Smooth muscle cell (in vitro differentiated cells): ENCODE data around the gene ABCB4. TPM values are rescaled to one million over a fixed set of nuclear protein-coding genes. Genes with fewer than 3 reads are reported as not detected.

Experiments used
- DNase-seq: peaks from one replicate; lab custom pipeline; 2025; ENCODE audit not compliant: unreplicated experiment; lab: John Stamatoyannopoulos, UW
- H2AFZ ChIP-seq: fragments of 200-600 bp; sonication (generic); 2 replicates; pipeline ENCODE4 v1.6.0; 2016; ENCODE audit warnings: antibody characterized with exemption, low read depth, mild to moderate bottlenecking
- H3F3A ChIP-seq: fragments of 200-600 bp; sonication (generic); 2 replicates; pipeline ENCODE4 v1.6.0; 2017; ENCODE audit warnings: antibody characterized with exemption, low read depth
- H3K27ac ChIP-seq: fragments of 200-600 bp; sonication (generic); 2 replicates; pipeline ENCODE4 v1.5.1; 2016; ENCODE audit warnings: low read depth, mild to moderate bottlenecking
- H3K27me3 ChIP-seq: fragments of 200-600 bp; sonication (generic); 2 replicates; pipeline ENCODE4 v1.6.1; 2016; ENCODE audit warnings: low read depth, mild to moderate bottlenecking
- H3K36me3 ChIP-seq: fragments of 200-600 bp; sonication (generic); 2 replicates; pipeline ENCODE4 v1.5.1; 2016; ENCODE audit warnings: low read depth
- H3K4me1 ChIP-seq: fragments of 200-600 bp; sonication (generic); 2 replicates; pipeline ENCODE4 v1.5.1; 2016; ENCODE audit warnings: low read depth
- H3K4me2 ChIP-seq: fragments of 200-600 bp; sonication (generic); 2 replicates; pipeline ENCODE4 v1.6.0; 2016; ENCODE audit warnings: mild to moderate bottlenecking
- H3K4me3 ChIP-seq: fragments of 200-600 bp; sonication (generic); 2 replicates; pipeline ENCODE4 v1.5.1; 2016; ENCODE audit warnings: mild to moderate bottlenecking
- H3K79me2 ChIP-seq: fragments of 200-600 bp; sonication (generic); 2 replicates; pipeline ENCODE4 v1.6.0; 2016; ENCODE audit warnings: low read depth, mild to moderate bottlenecking
- H3K9ac ChIP-seq: fragments of 200-600 bp; sonication (generic); 2 replicates; pipeline ENCODE4 v1.6.0; 2016; ENCODE audit warnings: low read depth
- H3K9me3 ChIP-seq: fragments of 200-600 bp; sonication (generic); replicated peaks from 2 replicates; pipeline ENCODE4 v1.5.1; 2016; ENCODE audit warnings: low read depth
- H4K20me1 ChIP-seq: fragments of 200-600 bp; sonication (generic); 2 replicates; pipeline ENCODE4 v1.6.0; 2016; ENCODE audit warnings: low read depth
- WGBS: methylation state at CpG from one replicate; pipeline ENCODE4 v1.1.7; 2016; ENCODE audit warnings: low lambda C conversion rate; 5-methylcytosine and 5-hydroxymethylcytosine counted together
- polyA plus RNA-seq: library from polyadenylated mRNA; unstranded; fragments of >200 nt; fragmentation: Nextera tagmentation; extraction: Ambion mirVana; gene quantifications from 2 replicates; pipeline ENCODE4 v1.2.1, GENCODE V29; 2016
- total RNA-seq: library from RNA; depleted of rRNA; stranded (reverse); fragments of >200 nt; gene quantifications from 2 replicates; pipeline ENCODE4 v1.2.3, GENCODE V29; 2014
- TF ChIP-seq, protein P1 (sequence below): fragments of 200-600 bp; sonication (generic); IDR thresholded peaks from 2 replicates; pipeline ENCODE4 v1.5.1; 2017; ENCODE audit warnings: borderline replicate concordance, mild to moderate bottlenecking, antibody characterized with exemption; ENCODE audit not compliant: insufficient read depth, poor library complexity, severe bottlenecking

Gene ABCB4
- total and polyA plus RNA-seq, 2 experiments from 2014 or later = 0.40 to 1.1 TPM

DNA sequence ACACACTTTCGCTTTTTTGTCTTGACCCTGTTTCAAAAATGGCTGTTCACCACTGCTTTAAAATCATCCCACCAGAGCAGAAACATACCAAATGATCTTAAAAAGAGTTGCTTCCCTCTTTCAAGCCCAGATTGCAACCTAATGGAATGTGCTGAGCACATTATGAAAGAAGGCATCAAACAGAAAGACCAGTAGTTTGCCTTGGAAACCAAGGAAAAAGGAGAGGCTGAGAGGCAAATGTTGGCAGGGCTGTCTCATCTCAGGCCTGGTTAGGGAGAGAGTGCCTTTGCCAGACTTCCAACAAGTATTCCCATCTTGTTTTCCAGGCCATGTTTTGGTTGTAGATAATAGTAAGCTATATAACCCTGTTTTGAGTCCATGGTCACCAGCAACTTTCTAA is 64.3 kb downstream of the ABCB4 start:
- H3K27ac ChIP-seq = peak overlapping the region; percentile 90
- peak overlapping the region; percentile 15 for H2AFZ ChIP-seq
- DNase-seq = no peak
- H3K4me2 ChIP-seq = peak overlapping the region; percentile 30
- TF ChIP-seq, protein P1, sequence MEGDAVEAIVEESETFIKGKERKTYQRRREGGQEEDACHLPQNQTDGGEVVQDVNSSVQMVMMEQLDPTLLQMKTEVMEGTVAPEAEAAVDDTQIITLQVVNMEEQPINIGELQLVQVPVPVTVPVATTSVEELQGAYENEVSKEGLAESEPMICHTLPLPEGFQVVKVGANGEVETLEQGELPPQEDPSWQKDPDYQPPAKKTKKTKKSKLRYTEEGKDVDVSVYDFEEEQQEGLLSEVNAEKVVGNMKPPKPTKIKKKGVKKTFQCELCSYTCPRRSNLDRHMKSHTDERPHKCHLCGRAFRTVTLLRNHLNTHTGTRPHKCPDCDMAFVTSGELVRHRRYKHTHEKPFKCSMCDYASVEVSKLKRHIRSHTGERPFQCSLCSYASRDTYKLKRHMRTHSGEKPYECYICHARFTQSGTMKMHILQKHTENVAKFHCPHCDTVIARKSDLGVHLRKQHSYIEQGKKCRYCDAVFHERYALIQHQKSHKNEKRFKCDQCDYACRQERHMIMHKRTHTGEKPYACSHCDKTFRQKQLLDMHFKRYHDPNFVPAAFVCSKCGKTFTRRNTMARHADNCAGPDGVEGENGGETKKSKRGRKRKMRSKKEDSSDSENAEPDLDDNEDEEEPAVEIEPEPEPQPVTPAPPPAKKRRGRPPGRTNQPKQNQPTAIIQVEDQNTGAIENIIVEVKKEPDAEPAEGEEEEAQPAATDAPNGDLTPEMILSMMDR = no peak
- WGBS = 93% methylated on average over 1 of the region's 1 CpG
- H3K4me1 ChIP-seq = peaks cover 37% of the 10 kb centered on the region
- H3K36me3 ChIP-seq = no peaks in the 10 kb centered on the region
- no peaks in the 10 kb centered on the region for H3K79me2 ChIP-seq
- H3K9ac ChIP-seq = no peak overlapping the region
- H3K27me3 ChIP-seq = no peaks in the 10 kb centered on the region
- no peaks in the 10 kb centered on the region for H3K9me3 ChIP-seq
- peaks cover 17% of the 10 kb centered on the region for H3F3A ChIP-seq
- no peaks in the 10 kb centered on the region for H4K20me1 ChIP-seq
- H3K4me3 ChIP-seq = no peak overlapping the region

DNA sequence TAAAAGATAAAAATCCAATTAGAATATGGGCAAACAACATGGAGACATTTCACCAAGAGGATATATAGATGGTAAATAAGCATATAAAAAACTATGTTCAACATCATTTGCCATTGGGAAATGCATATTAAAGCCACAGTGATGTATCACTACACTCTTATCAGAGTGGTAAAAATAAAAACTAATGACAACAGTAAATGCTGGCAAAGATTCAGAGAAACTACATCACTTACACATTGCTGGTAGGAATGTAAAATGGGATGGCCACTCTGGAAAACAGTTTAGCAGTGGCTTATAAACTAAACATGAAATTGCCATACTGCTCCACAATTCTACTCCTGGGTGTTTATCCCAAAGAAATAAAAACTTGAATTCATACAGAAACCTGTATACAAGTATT is 70.8 kb downstream of the ABCB4 start:
- no peak overlapping the region for H3K9ac ChIP-seq
- H4K20me1 ChIP-seq = no peaks in the 10 kb centered on the region
- TF ChIP-seq, protein P1 = no peak
- no peaks in the 10 kb centered on the region for H3K9me3 ChIP-seq
- no peak overlapping the region for H2AFZ ChIP-seq
- no peak for DNase-seq
- no peak overlapping the region for H3K27ac ChIP-seq
- H3K4me2 ChIP-seq = no peak overlapping the region
- H3K79me2 ChIP-seq = no peaks in the 10 kb centered on the region
- H3K36me3 ChIP-seq = no peaks in the 10 kb centered on the region
- no peaks in the 10 kb centered on the region for H3F3A ChIP-seq
- H3K4me3 ChIP-seq = no peak overlapping the region
- H3K27me3 ChIP-seq = no peaks in the 10 kb centered on the region
- H3K4me1 ChIP-seq = peaks cover 5% of the 10 kb centered on the region

DNA sequence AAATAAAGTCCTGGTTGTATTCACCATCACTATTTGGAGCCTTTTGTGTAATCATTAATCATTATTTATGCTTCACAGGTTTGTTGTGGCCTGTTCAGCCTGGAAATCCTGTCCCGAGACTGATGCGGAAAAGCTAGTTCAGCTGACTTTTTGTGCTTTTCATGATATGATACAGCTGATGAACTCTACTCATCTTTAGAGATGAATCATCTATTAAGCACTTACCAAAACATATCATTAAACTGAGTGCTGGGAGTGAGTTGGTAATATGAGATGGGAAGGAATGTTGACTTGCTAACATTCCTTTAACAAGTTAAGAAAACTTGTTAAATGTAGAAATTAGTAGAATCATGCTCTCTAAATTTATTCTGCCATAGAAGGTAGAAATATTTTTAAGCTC is 77.0 kb downstream of the ABCB4 start:
- no peak for DNase-seq
- no peak overlapping the region for H3K4me3 ChIP-seq
- no peaks in the 10 kb centered on the region for H3F3A ChIP-seq
- H3K4me2 ChIP-seq = peak overlapping the region; percentile 23
- H3K9me3 ChIP-seq = no peaks in the 10 kb centered on the region
- no peak overlapping the region for H3K9ac ChIP-seq
- no peaks in the 10 kb centered on the region for H4K20me1 ChIP-seq
- no peaks in the 10 kb centered on the region for H3K79me2 ChIP-seq
- TF ChIP-seq, protein P1 = no peak
- H3K27me3 ChIP-seq = no peaks in the 10 kb centered on the region
- no peak overlapping the region for H2AFZ ChIP-seq
- peaks cover 6% of the 10 kb centered on the region for H3K36me3 ChIP-seq
- peaks cover 8% of the 10 kb centered on the region for H3K4me1 ChIP-seq
- peak overlapping the region; percentile 38 for H3K27ac ChIP-seq
- WGBS = 43% methylated on average over 2 of the region's 2 CpGs

DNA sequence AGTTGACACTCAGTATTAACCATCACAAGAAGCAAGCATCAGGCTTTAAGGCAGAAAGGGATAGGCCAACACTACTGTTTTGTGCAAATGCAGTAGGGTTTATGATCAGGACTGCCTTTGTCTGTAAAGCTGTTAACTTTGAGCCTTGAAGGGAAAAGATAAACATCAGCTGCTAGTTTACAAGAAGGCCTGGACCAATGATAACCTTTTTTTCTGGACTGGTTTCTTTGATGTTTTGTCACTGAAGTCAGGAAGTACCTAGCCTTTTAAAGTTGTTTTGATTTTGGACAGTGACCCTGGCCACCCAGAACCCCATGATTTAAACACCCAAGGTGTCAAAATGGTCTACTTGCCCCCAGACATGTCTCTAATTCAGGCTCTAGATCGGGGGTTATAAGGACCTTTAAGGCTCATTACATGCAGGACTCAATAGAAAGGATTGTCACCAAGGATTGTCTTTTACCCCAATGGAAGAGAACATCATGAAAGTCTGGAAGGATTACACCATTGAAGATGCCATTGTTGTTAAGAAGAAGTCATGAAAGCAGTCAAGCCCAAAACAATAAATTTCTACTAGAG is 79.9 kb downstream of the ABCB4 start:
- no peaks in the 10 kb centered on the region for H4K20me1 ChIP-seq
- H3K9me3 ChIP-seq = no peaks in the 10 kb centered on the region
- no peak overlapping the region for H3K4me2 ChIP-seq
- no peak overlapping the region for H3K9ac ChIP-seq
- 63% methylated on average over 1 of the region's 1 CpG for WGBS
- H3F3A ChIP-seq = no peaks in the 10 kb centered on the region
- no peaks in the 10 kb centered on the region for H3K27me3 ChIP-seq
- no peak for DNase-seq
- peaks cover 12% of the 10 kb centered on the region for H3K36me3 ChIP-seq
- H2AFZ ChIP-seq = no peak overlapping the region
- H3K4me1 ChIP-seq = peaks cover 8% of the 10 kb centered on the region
- TF ChIP-seq, protein P1 = no peak
- H3K27ac ChIP-seq = no peak overlapping the region
- no peak overlapping the region for H3K4me3 ChIP-seq
- H3K79me2 ChIP-seq = no peaks in the 10 kb centered on the region
